Gastrocnemius medialis (tissue), 4 donors: ENCODE measurements around the gene ANKRD9.

Experiments
- POLR2A ChIP-seq, 2 donors: fragments of 450-650 bp; IDR thresholded peaks; one replicate each; pipeline ENCODE4 v1.6.1; 2017; ENCODE audit warnings: antibody characterized with exemption in 2 of 2, mild to moderate bottlenecking in 2 of 2, moderate library complexity in 2 of 2
- TF ChIP-seq, protein P1 (sequence below), 5 experiments: fragments of 450-650 bp in 3 of 5; fragments of 200-600 bp in 2 of 5; sonication (generic) in 2 of 5; IDR thresholded peaks in 4 of 5; conservative IDR thresholded peaks in 1 of 5; 1 replicate in 4 of 5; 2 replicates in 1 of 5; pipeline ENCODE4 v1.5.1; 2016 to 2019; ENCODE audit warnings: antibody characterized with exemption in 5 of 5, mild to moderate bottlenecking in 3 of 5, moderate library complexity in 3 of 5

DNA sequence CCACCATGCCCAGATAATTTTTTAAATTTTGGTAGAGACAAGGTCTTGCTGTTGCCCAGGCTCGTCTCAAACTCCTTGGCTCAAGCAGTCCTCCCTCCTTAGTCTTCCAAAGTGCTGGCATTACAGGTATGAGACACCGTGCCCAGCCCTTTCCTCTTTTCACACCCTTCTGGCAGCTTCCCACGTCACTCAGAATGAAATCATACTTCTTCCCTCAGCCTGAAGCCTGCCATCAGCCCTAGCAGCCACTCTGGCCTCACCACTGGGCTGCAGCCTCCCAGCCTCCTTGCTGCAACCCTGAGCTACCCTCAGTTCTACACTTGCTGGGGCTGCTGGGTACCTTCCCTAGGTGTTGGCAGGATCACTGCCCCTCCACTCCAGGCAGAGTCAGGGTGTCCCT lies 18.2 kb downstream of the ANKRD9 start:
- TF ChIP-seq, protein P1, sequence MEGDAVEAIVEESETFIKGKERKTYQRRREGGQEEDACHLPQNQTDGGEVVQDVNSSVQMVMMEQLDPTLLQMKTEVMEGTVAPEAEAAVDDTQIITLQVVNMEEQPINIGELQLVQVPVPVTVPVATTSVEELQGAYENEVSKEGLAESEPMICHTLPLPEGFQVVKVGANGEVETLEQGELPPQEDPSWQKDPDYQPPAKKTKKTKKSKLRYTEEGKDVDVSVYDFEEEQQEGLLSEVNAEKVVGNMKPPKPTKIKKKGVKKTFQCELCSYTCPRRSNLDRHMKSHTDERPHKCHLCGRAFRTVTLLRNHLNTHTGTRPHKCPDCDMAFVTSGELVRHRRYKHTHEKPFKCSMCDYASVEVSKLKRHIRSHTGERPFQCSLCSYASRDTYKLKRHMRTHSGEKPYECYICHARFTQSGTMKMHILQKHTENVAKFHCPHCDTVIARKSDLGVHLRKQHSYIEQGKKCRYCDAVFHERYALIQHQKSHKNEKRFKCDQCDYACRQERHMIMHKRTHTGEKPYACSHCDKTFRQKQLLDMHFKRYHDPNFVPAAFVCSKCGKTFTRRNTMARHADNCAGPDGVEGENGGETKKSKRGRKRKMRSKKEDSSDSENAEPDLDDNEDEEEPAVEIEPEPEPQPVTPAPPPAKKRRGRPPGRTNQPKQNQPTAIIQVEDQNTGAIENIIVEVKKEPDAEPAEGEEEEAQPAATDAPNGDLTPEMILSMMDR (IDR thresholded peaks at IDR 0.05 in 4 of 5, conservative IDR thresholded peaks at IDR 0.05 in 1 of 5) = no peak
- TF ChIP-seq POLR2A (IDR thresholded peaks at IDR 0.05) = no peak
